Hematopoietic multipotent progenitor cell treated with erythropoietin and hydrocortisone succinate and interleukin-3 and kit ligand, for 8 days (in vitro differentiated cells): ENCODE results near the gene SHISA9.

Experiments used
- DNase-seq: peaks from one replicate; pipeline ENCODE4 v3.0.0-alpha.2; 2015

Gene SHISA9

DNA sequence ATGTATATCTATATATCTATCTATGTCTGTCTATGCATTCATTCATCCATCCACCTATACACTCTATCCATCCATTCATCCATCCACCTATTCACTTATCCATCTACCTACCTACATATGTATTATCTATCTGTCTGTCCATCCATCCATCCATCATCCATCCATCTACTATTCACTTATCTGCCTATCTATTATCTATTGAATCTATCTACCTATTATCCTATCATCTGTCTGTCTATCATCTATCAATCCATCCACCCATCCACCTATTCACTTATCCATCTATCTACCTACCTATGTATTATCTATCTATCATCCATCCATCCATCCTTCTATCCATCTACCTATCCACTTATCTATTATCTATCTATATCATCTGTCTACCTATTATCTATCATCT lies 302.3 kb downstream of the SHISA9 start:
- no peak for DNase-seq

- DNase-seq, result no peak
Measured at GRCh38 chr16:13205352-13205751, 304.0 kb downstream of the SHISA9 start.

GRCh38 chr16:13206606-13207005 lies 305.2 kb downstream of the SHISA9 start:
- DNase-seq, result no peak

- DNase-seq, result no peak
Measured at GRCh38 chr16:13207151-13207550, 305.8 kb downstream of the SHISA9 start.

DNA sequence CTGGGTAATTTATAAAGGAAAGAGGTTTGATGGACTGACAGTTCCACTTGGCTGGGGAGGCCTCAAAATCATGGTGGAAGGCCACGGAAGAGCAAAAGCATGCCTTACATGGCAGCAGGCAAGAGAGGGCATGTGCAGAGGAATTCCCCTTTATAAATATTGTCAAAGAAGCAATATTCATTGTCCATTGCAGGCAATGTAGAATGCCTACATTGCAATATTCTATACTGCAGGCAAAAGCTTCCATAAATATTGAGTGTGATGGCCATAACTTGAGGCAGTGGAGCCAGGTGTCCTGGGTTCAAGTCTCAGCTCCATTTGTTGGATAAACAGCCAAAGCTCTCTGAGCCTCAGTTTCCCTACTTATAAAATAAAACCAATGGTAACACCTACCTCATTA lies 322.3 kb downstream of the SHISA9 start:
- DNase-seq, result no peak

DNA sequence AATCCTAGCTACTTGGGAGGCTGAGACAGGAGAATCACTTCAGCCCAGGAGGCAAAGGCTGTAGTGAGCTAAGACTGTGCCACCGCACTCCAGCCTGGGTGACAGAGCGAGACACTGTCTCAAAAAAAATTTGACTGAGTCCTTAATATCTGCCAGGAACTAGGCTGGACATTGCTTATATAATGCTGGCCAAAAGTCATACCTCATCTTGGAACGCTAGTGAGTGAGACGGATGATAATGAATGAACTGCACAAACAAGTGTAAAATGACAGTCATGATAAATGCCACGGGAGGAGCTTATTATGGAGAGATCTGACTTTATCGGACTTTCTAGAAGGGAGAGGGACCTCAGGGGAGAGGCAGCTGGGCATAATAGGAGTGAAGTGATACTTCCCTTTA lies 327.6 kb downstream of the SHISA9 start:
- DNase-seq, result no peak

GRCh38 chr16:13231365-13231764 lies 330.0 kb downstream of the SHISA9 start:
- DNase-seq, result no peak

DNA sequence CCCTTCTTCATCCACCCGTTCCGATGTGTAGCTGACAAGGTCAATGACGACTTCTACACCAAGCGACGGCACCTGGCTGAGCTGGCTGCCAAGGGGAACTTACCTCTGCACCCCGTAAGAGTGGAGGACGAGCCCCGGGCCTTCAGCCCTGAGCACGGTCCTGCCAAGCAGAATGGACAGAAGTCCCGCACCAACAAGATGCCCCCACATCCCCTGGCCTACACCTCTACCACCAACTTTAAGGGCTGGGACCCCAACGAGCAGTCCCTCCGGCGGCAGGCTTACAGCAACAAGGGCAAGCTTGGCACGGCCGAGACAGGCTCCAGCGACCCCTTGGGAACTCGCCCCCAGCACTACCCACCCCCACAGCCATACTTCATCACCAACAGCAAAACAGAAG lies 333.6 kb downstream of the SHISA9 start:
- no peak for DNase-seq

GRCh38 chr16:13236308-13236707 lies 334.9 kb downstream of the SHISA9 start:
- no peak for DNase-seq

DNA sequence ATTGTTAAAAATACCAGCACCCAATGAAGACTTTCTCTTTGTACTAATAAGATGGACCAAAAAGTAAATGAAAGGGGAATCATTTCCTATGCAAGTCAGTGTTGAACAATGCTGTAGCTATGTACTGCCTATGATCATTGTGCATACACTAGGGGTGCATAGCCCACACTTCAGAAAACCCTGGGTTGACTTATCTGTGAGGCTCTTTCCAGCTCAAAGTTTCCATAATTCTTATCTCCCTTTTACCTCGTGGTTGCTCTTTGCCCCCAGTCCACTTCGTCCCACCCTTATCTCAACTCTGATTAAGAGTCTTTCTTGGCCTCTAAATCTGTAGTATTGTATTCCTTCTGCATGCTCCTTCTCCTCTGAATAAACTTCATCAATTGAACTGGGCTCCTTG lies 336.8 kb downstream of the SHISA9 start:
- DNase-seq, result no peak

DNA sequence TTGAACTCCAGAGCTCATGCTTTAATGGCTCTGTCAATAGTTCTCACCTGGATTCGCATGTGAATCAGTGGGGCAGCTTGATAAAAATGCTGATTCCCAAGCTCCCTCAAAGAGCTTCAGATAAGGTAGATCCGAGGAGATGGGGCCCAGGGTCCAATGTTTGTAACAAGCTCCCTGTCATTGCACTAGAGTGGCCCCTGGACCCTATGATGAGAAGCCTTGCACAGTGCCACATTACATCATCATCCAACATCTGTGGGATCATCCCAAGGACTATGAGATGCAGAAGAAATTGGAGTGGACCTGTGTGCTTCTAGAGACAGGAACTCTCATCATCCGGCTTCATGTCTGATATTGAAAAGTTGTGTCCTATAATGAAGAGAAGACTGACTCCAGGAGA lies 340.8 kb downstream of the SHISA9 start:
- DNase-seq, result no peak

DNA sequence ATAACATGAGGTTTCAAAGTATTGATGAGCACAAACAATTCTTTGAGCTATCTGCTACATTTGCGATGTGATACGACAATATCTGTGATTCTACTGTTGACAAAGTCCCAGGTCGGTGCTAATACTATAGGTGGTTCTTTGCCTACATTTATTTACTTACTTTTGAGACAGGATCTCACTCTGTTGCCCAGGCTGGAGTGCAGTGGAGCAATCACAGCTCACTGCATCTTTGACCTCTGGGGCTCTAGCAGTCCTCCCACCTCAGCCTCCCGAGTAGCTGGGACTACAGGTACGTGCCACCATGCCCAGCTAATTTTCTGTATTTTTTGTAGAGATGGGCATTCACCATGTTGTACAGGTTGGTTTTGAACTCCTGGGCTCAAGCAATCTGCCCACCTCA lies 343.4 kb downstream of the SHISA9 start:
- no peak for DNase-seq

- no peak for DNase-seq
Measured at GRCh38 chr16:13245713-13246377, 344.4 kb downstream of the SHISA9 start.

DNA sequence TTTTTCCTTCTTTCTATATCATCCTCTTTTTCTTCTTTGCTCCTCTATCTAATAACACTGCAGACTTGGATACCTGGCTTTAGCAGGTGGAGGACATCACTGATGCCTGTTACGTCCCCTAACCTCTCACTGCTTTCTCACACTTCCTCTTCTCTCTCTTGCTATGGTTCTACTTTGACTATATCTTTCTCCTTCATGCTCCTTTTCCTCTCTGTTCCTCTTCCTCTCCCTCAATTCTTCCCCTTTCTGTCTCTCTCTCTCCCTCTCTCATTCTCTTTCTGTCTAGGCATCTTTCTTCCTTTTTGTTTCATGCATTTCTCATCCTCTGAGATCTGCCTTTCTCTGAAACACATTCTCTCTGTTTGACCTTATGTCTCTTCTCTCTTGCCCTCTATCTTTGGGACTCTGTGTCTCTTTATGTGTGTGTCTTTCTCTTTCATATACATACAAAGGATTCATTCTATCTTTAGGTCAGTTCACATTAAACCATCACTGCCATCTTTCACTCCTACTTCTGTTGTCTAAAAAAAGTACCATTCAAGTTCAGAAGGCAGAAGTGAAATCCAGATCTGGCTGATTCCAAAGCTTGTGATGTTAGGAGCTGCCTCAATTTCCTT lies 353.7 kb downstream of the SHISA9 start:
- DNase-seq, result no peak

DNA sequence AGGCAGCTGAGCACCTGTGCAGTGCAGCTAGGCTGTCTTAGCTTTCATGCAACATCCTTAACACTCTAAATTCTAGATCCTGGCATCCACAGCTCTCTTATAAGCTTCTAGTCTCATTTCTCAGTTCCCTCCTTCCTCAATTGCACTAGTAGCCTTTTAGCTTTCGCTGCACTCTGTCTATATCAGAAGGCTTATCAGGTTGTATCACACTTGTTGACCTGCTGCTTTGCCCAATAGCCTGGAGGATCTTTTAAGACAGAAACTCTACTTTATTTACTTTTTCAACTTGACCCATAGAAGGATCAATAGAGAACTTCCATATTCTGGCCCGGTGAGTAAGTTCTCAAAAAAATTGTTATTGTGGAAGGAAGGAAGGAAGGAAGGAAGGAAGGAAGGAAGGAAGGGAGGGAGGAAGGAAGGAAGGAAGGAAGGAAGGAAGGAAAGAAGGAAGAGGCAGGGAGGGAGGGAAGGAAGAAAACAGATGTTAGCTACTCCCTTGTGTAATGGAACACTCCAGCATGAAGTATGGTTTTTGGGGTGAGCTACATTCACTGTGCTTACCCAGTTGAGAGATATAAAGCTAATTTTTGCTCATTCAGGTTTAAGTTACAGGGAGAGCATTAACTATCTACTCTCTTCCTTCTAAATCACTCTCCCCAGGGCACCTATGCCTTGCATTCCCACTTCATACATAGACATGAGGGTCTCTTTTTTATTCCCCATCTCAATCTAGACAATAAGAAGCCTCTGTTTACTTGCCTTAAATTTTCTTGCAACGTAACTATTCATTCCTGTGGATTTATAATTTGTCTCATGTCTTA lies 361.1 kb downstream of the SHISA9 start:
- no peak for DNase-seq

DNA sequence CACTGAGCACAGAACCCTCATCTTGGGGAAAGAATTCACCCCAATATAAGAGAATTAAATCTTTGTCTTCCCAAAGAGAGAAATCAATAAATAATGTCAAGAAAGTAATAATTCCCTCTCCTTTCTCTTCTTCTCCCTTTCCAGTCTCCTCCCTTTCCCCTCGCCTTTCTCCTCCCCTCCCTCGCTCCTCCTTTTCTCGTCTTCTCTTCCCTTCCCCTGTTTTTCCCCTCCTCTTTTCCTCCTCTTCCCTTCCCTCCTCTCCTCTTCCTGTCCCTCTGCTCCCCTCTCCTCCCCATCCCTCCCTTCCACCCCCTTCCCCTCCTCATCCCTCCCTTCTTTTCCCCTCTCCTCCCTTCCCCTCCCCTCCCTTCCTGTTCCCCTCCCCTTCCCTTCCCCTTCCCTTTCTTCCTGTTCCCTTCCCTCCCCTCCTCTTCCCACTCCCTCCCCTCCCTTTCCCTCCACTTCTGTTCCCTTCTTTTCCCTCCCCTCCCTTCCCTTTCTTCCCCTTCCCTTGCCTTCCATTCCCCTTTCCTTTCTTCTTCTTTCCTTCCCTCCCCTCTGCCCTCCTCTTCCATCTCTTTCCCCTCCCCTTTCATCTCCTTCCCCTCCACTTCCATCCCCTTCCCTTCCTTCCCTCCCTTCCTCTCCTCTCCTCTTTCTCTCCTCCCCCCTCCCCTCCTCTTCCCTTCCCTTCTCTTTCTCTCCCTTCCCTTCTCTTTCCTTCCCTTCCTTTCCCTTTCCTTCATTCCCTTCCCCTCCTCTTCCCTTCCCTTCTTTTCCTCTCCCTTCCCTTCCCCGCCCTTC lies 363.6 kb downstream of the SHISA9 start:
- no peak for DNase-seq

- DNase-seq, result no peak
Measured at GRCh38 chr16:13269359-13269758, 368.0 kb downstream of the SHISA9 start.

DNA sequence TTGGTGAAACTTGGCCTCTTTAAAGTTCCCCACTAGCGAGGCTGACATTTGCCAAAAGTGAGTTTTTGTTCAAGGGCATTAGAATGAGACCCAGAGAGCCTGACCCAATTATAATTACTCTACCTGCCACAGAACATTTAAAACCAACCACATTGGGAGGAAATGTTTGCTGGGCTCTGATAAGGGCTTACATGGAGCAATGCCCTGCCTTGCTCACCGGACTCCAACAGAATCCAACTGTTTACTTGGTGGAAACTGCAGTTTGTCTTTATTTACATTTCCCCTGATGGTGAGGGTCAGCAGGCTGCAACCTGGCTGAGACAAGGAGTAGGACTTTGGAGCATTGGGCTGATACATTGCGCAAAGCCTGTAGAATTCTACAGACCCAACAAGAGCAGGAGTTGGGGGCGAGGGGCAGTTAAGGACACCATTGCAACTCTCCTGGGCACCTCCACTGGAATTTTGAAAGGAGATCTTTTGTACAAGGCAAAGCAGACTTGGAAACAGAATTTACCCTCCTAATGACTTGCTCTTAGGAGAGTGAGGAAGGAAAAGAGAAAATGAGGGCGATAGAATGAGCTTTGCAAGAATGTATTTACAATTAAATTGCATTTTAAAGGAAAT lies 368.6 kb downstream of the SHISA9 start:
- no peak for DNase-seq

GRCh38 chr16:13270602-13271001 lies 369.2 kb downstream of the SHISA9 start:
- no peak for DNase-seq

DNA sequence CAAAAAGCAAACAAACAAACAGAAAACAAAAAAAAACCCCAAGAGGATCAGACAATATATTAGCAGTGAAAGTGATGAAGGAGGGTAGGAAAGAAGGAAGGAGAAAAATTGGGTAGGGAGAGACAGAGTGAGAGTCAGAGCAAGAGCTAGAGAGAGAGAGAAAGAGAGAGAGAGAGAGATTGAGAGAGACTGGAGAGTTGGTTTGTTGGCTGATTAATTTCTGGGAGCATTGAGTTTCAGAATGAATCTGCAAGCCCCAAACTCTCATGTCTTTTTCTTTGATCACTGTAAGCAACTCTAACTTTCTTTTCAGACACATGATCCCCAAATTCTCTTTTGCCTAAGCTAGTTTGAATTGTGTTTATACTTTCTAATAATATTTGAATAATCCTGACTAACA lies 388.1 kb downstream of the SHISA9 start:
- no peak for DNase-seq
